SH-SY5Y (cell line): ENCODE measurements around the gene ZNF556.

ENCODE experiments used
- GATA2 ChIP-seq: IDR thresholded peaks from 2 replicates; pipeline ENCODE4 v1.6.1; 2011; ENCODE audit warnings: mild to moderate bottlenecking, low read depth, low read length
- GATA3 ChIP-seq: IDR thresholded peaks from 2 replicates; pipeline ENCODE4 v1.6.1; 2011; ENCODE audit warnings: low read depth, mild to moderate bottlenecking, low read length, moderate library complexity

Gene ZNF556

DNA sequence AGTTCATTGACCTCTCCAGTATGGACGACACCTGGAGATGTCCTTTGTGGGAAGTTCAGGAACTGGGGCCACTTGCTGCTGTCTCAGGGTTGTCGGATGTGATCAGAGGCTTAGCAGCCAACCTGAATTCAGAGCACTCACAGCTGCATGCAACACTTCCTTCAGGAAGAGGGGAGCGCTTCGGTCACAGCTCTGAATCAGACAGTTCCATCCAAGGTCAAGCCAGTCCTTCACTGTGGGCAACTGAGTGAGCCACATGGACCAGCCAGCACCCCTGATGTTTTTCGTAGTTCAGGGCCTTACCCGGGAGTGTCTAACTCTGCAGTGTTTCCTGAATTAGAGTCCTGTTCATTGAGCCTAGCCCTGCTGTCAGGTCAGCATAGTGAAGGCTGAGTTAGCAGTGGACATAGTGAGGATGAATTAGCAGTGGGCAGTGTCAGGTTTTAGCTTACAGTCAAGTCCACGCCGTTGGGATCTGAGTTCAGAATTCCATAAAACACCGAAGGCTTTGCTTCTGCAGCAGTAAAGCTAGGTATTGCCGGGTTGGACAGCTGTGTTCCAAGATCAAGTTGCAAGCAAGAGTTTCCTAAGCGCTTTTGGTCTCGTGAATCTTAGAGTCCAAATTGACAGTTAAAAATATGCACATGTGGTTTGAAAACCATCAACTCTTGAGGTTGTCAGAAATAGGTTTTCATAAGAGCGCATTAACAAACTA lies 20.8 kb upstream of the ZNF556 start:
- no peak for TF ChIP-seq GATA3
- no peak for TF ChIP-seq GATA2

DNA sequence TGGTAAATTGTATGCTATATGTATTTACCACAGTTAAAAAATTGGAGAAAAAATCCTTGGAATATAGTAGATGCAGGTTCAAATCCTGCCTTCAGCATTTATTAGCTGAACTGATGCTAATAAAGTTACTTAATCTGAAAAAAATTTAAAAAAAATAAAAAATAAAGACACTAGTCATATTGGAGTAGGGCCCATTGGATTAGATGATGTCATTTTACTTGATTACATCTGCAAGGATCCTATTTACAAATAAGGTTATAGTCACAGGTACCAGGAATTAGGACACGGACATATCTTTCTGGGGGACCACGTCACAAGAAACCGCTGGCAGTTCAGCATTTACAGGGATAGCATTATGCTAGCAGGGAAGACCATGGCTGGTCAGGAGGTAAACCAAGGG lies 19.6 kb upstream of the ZNF556 start:
- TF ChIP-seq GATA3, result no peak
- no peak for TF ChIP-seq GATA2

DNA sequence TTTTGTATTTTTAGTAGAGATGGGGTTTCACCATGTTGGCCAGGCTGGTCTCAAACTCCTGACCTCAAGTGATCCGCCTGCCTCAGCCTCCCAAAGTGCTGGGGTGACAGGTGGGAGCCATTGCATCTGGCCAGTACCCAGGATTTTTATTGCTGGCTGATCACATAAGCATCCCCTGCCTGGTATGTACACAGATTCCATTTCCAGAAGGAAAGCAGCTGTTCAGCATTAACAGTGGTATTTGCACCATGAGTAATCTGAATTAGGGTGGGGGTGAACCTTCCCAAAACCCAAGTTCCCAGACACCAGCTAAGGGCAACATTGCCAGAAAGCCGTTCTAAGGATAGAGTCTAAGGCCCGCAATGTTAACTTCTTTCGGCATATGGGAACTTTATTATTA lies 18.5 kb upstream of the ZNF556 start:
- no peak for TF ChIP-seq GATA3
- TF ChIP-seq GATA2, result no peak

DNA sequence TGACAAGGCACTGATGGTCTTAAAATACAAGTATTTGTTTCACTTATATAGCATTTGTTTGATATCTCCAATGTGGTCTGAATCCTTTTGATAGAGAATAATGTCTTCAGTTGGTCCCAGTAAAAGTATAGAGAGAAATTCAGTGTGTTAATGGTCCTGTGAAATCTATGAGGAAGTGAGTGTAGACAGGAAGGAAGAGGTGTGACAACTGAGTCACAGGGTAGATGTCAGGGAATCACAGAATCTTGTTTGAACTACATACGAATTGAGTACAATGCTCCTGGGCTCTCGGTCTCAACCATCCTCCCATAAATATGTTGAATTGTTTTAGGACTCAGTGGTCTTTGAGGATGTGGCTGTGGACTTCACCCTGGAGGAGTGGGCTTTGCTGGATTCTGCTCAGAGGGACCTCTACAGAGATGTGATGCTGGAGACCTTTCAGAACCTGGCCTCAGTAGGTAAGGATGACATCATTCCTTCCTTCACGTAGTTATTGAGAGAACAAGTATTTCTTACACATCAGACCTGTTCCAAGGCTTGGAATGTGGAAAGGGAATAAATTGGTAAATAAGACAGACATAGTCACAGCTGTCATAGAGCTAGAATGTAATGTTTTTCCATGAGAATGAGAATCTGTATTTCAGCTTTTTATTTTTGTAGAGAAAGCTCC lies 16.7 kb upstream of the ZNF556 start:
- TF ChIP-seq GATA2 (no peak), GATA3 (no peak)

DNA sequence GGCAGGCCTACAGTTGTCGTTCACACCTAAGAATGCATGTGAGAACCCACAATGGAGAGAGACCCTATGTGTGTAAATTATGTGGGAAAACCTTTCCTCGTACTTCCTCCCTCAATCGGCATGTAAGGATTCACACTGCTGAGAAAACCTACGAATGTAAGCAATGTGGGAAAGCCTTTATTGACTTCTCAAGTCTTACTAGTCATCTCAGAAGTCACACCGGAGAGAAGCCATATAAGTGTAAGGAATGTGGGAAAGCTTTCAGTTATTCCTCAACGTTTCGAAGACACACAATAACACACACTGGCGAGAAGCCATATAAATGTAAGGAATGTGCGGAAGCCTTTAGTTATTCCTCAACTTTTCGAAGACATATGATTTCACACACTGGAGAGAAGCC lies 14.5 kb upstream of the ZNF556 start:
- TF ChIP-seq GATA2 (no peak), GATA3 (no peak)

DNA sequence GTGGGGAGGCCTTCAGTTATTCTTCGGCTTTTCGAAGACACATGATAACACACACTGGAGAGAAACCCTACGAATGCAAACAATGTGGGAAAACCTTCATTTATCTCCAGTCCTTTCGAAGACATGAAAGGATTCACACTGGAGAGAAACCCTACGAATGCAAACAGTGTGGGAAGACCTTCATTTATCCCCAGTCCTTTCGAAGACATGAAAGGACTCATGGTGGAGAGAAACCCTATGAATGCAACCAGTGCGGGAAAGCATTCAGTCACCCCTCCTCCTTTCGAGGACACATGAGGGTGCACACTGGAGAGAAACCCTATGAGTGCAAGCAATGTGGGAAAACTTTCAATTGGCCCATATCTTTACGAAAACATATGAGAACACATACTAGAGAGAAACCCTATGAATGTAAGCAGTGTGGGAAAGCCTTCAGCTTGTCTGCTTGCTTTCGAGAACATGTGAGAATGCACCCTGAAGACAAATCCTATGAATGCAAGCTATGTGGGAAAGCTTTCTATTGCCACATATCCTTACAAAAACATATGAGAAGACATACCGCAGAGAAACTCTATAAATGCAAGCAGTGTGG lies 14.0 kb upstream of the ZNF556 start:
- TF ChIP-seq GATA2, result no peak
- TF ChIP-seq GATA3, result no peak

DNA sequence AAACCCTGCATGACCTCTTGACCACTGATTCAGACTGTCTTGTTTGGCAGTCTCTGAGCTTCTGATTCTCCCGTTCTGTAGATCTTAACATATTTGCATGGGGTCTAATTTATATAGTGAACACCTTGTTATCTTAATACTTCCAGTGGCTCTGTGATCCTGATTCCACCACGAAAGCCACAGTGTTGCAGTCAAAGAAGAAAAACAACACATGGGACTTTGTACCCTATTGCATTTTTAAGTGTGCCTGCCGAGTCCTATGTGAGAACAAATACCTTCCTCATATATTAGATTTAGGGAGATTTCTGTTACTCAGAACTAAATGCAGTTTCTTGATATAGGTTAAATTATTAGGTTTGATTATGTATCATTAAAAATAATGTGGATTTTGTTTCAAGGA lies 12.3 kb upstream of the ZNF556 start:
- TF ChIP-seq GATA3 (no peak), GATA2 (no peak)

DNA sequence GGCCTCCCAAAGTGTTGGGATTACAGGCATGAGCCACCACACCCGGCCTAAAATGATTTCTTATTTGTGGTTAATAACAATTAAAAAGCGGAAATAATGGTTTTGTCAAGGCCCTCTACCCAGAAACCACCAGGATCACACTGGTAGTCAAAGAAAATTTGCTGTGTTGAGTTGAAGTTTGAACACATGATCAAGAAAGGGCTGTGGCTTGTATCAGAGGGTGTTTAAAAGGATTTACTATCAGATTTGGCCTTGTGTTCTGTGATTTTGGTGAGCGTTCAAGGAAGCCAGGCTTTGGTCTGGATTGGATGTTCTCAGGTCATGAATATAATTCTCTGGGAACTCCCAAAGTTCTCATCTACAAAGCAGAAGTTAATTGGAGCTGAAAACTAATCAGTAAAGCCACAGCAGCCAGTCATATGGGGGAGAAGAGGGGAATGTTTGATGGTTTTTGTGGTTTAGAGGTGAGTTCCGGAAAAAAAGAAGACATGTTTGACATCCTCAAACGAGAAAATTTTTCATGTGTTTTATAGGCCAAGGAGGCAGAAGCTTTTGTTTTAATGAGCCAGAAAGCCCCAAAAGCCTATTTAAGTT lies 10.6 kb upstream of the ZNF556 start:
- TF ChIP-seq GATA2 (no peak), GATA3 (no peak)

DNA sequence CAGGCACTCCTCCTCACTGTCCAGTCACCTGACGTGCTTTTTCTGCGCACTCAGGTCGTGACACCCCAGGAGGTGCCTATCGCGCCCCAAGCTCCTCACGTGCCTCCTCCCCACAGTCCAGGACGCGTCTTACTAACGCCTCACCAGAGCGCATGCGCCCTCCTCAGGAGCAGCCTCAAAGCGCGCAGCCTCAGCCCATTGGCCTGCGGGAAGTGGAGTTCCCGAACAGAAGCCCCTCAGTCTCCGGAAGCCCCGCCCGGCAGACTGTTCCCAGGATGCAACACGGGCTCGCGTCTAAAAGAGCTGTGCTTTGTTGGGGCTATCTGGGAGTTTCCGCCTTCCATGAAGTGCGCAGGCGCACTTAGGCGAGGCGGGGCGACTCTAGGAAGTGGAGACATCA lies 8.3 kb upstream of the ZNF556 start:
- no peak for TF ChIP-seq GATA2
- TF ChIP-seq GATA3, result no peak

DNA sequence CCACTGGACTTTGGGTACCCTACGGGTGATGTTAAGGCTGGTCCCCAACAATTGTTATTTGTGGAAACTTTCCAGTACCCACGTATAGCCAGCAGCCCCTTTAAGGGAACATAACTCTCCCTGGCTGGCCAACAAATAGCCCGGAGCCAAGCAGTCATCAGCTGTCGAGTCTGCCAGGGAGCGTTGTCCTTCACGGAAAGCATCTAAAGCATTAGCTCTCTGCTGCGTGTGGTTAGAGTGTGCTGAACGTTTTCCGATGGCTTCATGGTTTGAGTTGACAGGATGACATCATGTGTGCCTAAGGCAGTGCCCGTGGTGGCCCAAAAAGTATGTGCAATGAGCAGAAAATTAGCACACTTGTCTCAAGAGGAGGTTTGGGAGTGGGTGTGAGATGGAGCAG lies 3.3 kb upstream of the ZNF556 start:
- no peak for TF ChIP-seq GATA2
- TF ChIP-seq GATA3, result no peak

DNA sequence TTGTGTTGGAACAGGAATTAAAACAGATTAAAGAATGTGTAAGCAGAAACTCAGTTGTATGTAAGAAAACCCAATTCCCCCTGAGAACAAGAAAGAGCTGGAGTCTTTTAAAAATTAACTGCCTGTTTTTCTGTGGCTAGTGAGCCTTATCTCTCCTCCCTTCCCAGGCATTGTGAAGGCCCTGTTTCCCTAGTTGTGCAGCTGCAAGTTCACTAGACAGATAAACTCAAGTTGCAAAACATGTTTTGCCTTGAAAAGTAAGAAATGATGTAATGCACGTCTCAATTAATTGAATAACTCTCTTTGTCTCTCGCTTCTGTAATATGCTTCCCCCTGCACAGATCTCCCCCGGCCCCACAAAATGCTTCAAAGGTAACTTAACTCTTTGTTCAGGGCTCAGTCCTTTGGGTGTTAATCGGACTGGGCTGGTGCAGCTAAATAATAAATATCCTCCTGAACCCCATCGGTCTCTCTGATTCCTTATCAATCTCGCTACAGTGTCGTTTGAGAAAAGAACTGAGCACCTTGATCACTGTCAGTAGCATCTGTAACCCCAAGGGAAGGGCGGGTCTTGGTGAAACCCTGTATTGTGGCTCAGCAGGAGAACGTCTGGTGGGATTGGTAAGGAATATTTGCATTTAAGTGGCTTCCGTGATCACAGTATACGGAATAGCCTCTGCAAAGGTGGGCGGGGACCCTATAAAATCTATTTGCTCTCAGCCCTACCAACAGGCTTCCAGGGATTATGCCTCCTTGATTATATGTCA lies 1.6 kb upstream of the ZNF556 start:
- TF ChIP-seq GATA3 (no peak), GATA2 (no peak)

DNA sequence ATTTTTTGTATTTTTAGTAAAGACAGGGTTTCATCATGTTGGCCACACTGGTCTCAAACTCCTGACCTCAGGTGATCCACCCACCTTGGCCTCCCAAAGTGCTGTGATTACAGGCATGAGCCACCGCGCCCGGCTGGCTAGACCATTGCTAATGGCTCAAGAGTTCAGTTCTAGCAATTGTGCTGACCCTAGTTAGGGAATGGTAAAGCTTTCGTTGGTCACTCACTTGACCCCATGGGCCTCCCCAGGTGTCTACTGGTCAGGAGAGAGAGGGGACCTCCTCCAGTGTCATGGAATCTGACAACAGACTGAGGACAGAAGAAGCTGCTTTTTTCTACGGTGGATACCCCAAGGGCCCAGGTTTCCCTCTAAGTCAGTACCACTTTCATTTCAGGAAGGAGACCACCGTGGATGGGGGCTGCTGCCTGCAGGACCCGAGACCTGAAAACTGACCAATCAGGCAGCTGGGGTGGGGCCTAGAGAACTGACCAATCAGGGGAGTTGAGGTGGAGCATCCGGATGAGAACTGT lies 575 bp upstream of the ZNF556 start:
- no peak for TF ChIP-seq GATA3
- no peak for TF ChIP-seq GATA2

DNA sequence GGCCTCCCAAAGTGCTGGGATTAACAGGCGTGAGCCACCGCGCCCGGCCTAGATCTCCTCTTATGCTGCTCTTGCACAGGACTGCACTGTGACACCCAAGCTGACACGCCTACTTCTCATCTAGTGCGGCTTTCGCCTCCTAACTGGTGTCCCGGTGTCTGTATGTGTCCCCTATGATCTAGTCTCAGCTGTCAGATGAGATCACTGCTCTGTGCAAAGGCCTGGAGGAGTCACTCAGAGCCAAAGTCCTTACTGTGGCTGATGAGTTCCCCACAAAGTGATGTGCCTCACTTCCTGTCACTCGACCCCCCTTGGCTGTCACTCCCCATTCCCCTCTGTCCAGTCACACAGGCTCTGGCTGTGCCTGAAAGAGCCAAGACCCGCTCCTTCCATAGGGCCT lies 2.5 kb downstream of the ZNF556 start:
- TF ChIP-seq GATA3, result no peak
- TF ChIP-seq GATA2, result no peak
